ENCODE measurements around the gene CSNK2A1. TPM values are rescaled to one million over a fixed set of nuclear protein-coding genes. Genes with fewer than 3 reads are reported as not detected.

Gene CSNK2A1
- total RNA-seq, 1 experiment from 2014 or later, result 229 TPM

- no CpG with 5 or more reads among the region's 6 CpGs for WGBS (ENCODE audit: extremely low coverage, insufficient read length, low lambda C conversion rate)
- Histone ChIP-seq H4K91ac (ENCODE audit: insufficient read length, low read depth, low read length) (no peak overlapping the region), H3T11ph (ENCODE audit: low read length) (no peak overlapping the region)
These were observed 649 bp upstream of the CSNK2A1 start for GRCh38 chr20:544153-544725.

More at GRCh38 chr20:544153-544725, 649 bp upstream of the CSNK2A1 start:
- Mint-ChIP-seq H3K27me3 (ENCODE audit: low read depth) (peaks cover 30% of the 10 kb centered on the region), H3K36me3 (ENCODE audit: insufficient read depth in 1 of 3, low read depth in 3 of 3) (peaks cover 15 to 25% (median 19%) of the 10 kb centered on the region in 3 experiments), H3K9me3 (peaks cover 0 to 5% of the 10 kb centered on the region in 2 experiments; a peak in 3 of 5 replicates), H3K4me1 (peaks cover 35 to 43% of the 10 kb centered on the region in 2 experiments), H3K27ac (peak overlapping the region; percentile 32 to 100 (median 99)), H3K4me3 (peak overlapping the region; percentile 90 to 96)
- peak overlapping the region; percentile 85 for H3K4me2 ChIP-seq (ENCODE audit: insufficient read depth, insufficient read length, low read length)
- peak overlapping the region; percentile 90 for H3K27ac ChIP-seq (ENCODE audit: insufficient read length, low read depth, low read length)
- H4K8ac ChIP-seq (replicated peaks; ENCODE audit: insufficient read length, low read depth, low read length), result peak overlapping the region; percentile 89
- no peak for DNase-seq
- H2AK5ac ChIP-seq (ENCODE audit: insufficient read length, low read length), result no peak overlapping the region
- H3K23ac ChIP-seq (ENCODE audit: insufficient read length, low read depth, low read length), result no peak overlapping the region
- H2AFZ ChIP-seq (ENCODE audit: low read length), result peak overlapping the region; percentile 86
- H2BK5ac ChIP-seq (ENCODE audit: insufficient read length, low read length), result no peak overlapping the region
- no peaks in the 10 kb centered on the region for H3K27me3 ChIP-seq (ENCODE audit: insufficient read depth, low read length)
- no peak overlapping the region for H3K9ac ChIP-seq (ENCODE audit: extremely low read depth, insufficient read length, low read length)
- H3K4me1 ChIP-seq (ENCODE audit: insufficient read depth, low read length), result 0 out of 2 replicates have a peak, but pooled peaks cover 3% of the 10 kb centered on the region
- no peak for TF ChIP-seq CTCF (conservative IDR thresholded peaks at IDR 0.05)
- no peak overlapping the region for H3K4ac ChIP-seq (ENCODE audit: low read depth, low read length)
- H3K18ac ChIP-seq (ENCODE audit: insufficient read length, low read depth, low read length), result no peak overlapping the region
- no peak overlapping the region for H3K14ac ChIP-seq (ENCODE audit: insufficient read depth, low read length)
- H3K56ac ChIP-seq (ENCODE audit: insufficient read length, low read depth, low read length), result no peak overlapping the region
- H2BK20ac ChIP-seq (ENCODE audit: low read depth, low read length, poor library complexity, severe bottlenecking), result no peak overlapping the region
- no peaks in the 10 kb centered on the region for H3K9me3 ChIP-seq (ENCODE audit: control insufficient read depth, low read depth, low read length)
- peaks cover 5% of the 10 kb centered on the region for H3K23me2 ChIP-seq (ENCODE audit: insufficient read length, low read depth, low read length, poor library complexity, severe bottlenecking)
- no peak overlapping the region for H2BK15ac ChIP-seq (ENCODE audit: low read depth, low read length)
- no peaks in the 10 kb centered on the region for H3K79me1 ChIP-seq (ENCODE audit: insufficient read depth, low read depth, low read length, poor library complexity, severe bottlenecking)
- no peaks in the 10 kb centered on the region for H4K20me1 ChIP-seq (ENCODE audit: control insufficient read depth, insufficient read depth, insufficient read length)
- no peak overlapping the region for H4K5ac ChIP-seq (ENCODE audit: insufficient read length, low read depth, low read length)
- no peak overlapping the region for H2BK12ac ChIP-seq (ENCODE audit: insufficient read length, low read depth, low read length)
- H3K79me2 ChIP-seq (ENCODE audit: insufficient read depth, low read length), result peaks cover 37% of the 10 kb centered on the region
- H2BK120ac ChIP-seq (ENCODE audit: low read depth, low read length, poor library complexity, severe bottlenecking), result no peak overlapping the region
